HG03432 (cell line): ENCODE measurements around the gene YOD1.
"Not testable (repeated sequence)": the region's sequence is repeated elsewhere in the genome, so short reads cannot be mapped to it uniquely, and the experiment has no call there.

ENCODE experiments used
- ATAC-seq: cut with Tn5 transposase; IDR thresholded peaks from one replicate; pipeline ENCODE4 v1.9.1; 2021; ENCODE audit warnings: mild to moderate bottlenecking, moderate library complexity; ENCODE audit not compliant: unreplicated experiment

YOD1 gene

GRCh38 chr1:207050480-207051190, 373 bp downstream of the YOD1 start:
- peak; percentile 58 for ATAC-seq

GRCh38 chr1:207049974-207050391, 1.0 kb downstream of the YOD1 start:
- ATAC-seq, result no peak

- ATAC-seq, result no peak
Measured at GRCh38 chr1:207049514-207049913, 1.5 kb downstream of the YOD1 start.

- no peak for ATAC-seq
Measured at GRCh38 chr1:207049054-207049453, 2.0 kb downstream of the YOD1 start.

GRCh38 chr1:207048041-207048440, 3.0 kb downstream of the YOD1 start:
- ATAC-seq, result no peak

GRCh38 chr1:207047505-207047904, 3.5 kb downstream of the YOD1 start:
- ATAC-seq, result no peak

- no peak for ATAC-seq
Measured at GRCh38 chr1:207045453-207045852, 5.6 kb downstream of the YOD1 start.

GRCh38 chr1:207041397-207041796, 9.6 kb downstream of the YOD1 start:
- not testable (repeated sequence) for ATAC-seq

- ATAC-seq, result no peak
Measured at GRCh38 chr1:207040181-207040533, 10.9 kb downstream of the YOD1 start.

- ATAC-seq, result no peak
Measured at GRCh38 chr1:207039380-207040180, 11.4 kb downstream of the YOD1 start.

- no peak for ATAC-seq
Measured at GRCh38 chr1:207036865-207037264, 14.1 kb downstream of the YOD1 start.

- ATAC-seq, result no peak
Measured at GRCh38 chr1:207035877-207036551, 15.0 kb downstream of the YOD1 start.

- no peak for ATAC-seq
Measured at GRCh38 chr1:207034998-207035397, 16.0 kb downstream of the YOD1 start.

- no peak for ATAC-seq
Measured at GRCh38 chr1:207034208-207034607, 16.8 kb downstream of the YOD1 start.

GRCh38 chr1:207033302-207033701, 17.7 kb downstream of the YOD1 start:
- no peak for ATAC-seq

GRCh38 chr1:207032528-207033017, 18.4 kb downstream of the YOD1 start, which contains the start of gene C1orf116:
Gene C1orf116, minus strand, starts transcription at chr1:207032756. Its CDS starts 5,158 bp downstream, at chr1:207027598.
- no peak for ATAC-seq

GRCh38 chr1:207031632-207032264, 19.3 kb downstream of the YOD1 start:
- ATAC-seq, result no peak

GRCh38 chr1:207031016-207031415, 20.0 kb downstream of the YOD1 start:
- ATAC-seq, result no peak

- no peak for ATAC-seq
Measured at GRCh38 chr1:207030522-207031009, 20.4 kb downstream of the YOD1 start.

- ATAC-seq, result no peak
Measured at GRCh38 chr1:207029701-207030521, 21.1 kb downstream of the YOD1 start.
